Activated CD8-positive, alpha-beta memory T cell treated with anti-CD3 and anti-CD28 coated beads for 36 hours (primary cell): ENCODE measurements around the gene LYRM1. TPM values are rescaled to one million over a fixed set of nuclear protein-coding genes. Genes with fewer than 3 reads are reported as not detected.

Experiments used
- CTCF ChIA-PET: fragments of 350-600 bp; sonication (Branson Sonifier 250); formaldehyde crosslinking; loops from one replicate; lab custom pipeline; 2021; ENCODE audit warnings: antibody characterized with exemption; lab: Charles Lee
- POLR2A ChIA-PET: fragments of 350-600 bp; sonication (Branson Sonifier 250); formaldehyde crosslinking; loops from one replicate; lab custom pipeline; 2021; ENCODE audit warnings: antibody characterized with exemption; lab: Charles Lee
- total RNA-seq, 2 experiments: library from RNA; stranded (reverse); gene quantifications; one replicate each; pipeline ENCODE4 v1.2.3, GENCODE V29; 2021

The LYRM1 gene
- total RNA-seq, 2 experiments from 2014 or later, result 41.3 to 44.5 TPM

DNA sequence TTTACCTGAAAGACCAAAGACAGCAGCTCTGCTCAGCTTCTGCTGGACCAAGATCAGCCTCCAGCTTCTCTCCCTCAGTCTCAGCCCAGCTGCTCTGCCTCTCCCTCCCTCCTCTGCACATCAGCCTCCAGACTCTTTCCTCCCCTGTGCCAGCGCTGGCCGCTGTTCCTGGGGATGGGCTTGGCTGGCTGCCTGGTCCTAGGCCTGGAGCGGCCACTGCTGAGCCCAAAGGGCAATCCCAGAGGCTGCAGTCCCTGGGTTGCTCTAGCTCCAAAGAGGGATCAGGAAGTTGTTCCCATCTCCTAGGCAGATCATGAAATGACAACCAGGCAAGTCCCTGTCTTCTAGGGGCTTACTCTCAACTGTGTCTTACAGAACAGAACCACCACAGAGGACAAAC lies 31.7 kb upstream of the LYRM1 start:
- CTCF ChIA-PET, result no interaction called here

DNA sequence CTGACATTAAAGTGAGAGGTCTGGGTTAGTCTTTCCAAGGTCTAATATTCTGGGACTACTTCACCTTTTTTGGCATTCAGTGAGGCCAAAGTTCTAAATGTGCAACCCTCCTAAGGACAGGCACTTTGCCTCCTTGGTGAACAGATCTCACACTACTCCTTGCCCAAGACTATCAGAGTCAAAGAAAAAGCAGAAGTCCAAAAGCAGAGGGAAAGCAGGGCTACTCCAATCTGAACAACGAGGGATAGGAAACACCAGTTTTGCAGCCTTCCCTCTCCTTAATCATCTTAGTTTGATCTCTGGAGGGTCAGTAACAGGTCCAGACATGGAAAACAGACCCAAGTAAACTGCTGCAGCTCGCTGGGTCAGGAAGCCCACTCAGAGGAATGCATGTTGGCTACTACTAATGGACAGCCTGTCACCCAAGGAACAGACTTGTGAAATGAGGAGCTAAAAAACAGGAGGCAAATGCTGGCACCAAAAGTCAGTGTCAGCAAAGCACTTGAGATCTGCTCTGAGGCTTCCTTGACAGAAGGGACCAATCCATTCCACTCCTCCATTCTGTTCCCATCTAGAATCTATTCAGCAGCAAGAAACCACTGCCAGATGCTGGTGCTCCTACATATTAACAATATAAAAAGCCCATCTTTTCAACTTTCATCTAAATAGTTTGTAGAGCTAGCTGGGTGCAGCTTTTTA lies 30.3 kb upstream of the LYRM1 start:
- CTCF ChIA-PET, result no interaction called here

More for the DNA sequence above, 31.7 kb upstream of the LYRM1 start:
- POLR2A ChIA-PET, result no interaction called here

DNA sequence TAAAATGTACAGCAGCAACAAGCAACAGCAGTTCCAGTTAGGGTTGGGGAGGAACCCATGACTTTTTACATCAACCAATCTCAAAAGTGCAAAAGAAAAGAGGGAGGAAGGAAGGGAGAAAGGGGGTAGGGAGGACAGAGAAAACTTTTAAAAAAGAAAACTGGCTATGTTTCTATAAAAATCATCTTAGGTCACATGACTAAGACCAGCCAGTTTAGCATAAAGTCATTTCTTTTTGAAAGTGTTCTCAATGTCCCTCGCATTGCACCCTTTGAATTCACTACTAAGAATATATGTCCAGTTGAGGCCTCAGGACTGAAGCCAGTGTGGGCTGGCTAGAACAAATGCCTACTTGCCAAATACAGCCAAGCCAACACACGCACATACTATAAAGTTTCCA lies 29.3 kb upstream of the LYRM1 start:
- ChIA-PET POLR2A (interaction anchor here (0.8 kb wide), 1 partner anchor 31 kb away, joined by 3 read pairs; no protein-coding TSS in a partner anchor), CTCF (interaction anchor here (0.6 to 1.1 kb wide), 2 partner anchors 29 to 67 kb away, joined by 3 to 4 read pairs; partner anchors contain the start of genes DCUN1D3 and LYRM1)

More for the DNA sequence above, 30.3 kb upstream of the LYRM1 start:
- POLR2A ChIA-PET, result no interaction called here

DNA sequence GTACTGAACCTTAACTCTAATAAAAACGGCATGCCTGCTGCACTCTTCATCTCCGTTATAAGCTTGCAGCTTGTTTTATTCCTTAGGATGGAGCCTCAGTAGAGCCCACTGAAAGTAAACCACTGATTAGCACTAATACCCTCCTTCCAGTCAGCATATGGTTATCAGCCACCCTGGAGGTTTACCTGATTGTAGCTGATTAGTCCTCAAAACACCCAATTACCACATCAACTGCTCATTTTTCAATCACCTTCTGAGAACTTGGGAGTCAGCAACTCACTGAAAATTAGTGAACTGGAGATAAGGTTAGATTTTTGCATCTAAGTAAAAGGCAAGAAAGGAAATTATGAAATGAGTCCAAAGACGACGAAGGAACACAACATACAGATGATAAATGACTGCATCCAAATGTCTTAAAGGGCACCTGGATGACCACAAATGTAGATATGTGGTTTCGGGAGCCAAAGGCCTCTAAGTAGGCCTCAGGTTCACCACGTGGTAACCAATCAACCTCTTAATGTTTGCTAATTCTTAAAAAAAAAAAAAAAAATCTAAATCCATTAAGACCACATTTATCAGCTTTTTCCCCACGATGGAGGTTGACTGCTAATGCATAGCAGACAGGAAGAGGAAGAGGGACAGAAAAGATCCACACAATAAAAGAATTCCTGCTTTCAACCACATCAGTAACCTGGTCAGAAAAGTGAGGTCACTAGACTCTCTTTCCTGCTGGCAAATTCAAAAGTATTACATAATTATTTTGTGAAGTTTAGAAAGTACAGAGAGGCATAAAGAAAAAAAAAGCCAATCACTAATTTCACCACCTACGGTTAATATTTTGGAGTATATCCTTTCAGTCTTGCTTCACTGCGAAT lies 28.4 kb upstream of the LYRM1 start:
- ChIA-PET POLR2A (interaction anchor here (0.8 kb wide), 1 partner anchor 30 kb away, joined by 3 read pairs; no protein-coding TSS in a partner anchor), CTCF (interaction anchor here (1.1 kb wide), 1 partner anchor 28 kb away, joined by 3 read pairs; the partner anchor contains the start of genes DCUN1D3 and LYRM1)

DNA sequence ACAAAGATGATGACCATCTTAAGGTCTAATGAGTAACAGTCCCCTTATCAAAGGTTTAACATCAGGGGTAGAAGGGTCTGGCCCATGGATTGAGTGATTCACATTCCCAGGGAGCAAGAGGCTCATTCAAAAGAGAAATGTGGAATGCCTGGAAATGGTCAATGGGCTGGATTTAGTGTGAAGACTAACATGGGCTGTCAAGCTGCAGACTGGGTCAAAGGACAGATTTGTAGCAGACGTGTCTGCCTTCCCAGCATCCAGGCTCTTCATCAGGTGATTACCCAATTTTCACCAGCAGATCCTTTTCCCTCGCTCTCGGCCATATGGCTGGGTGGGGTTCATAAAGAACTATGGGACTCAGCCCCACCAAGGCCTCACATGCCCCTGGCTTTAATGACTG lies 27.2 kb upstream of the LYRM1 start:
- CTCF ChIA-PET, result no interaction called here
- POLR2A ChIA-PET, result no interaction called here

DNA sequence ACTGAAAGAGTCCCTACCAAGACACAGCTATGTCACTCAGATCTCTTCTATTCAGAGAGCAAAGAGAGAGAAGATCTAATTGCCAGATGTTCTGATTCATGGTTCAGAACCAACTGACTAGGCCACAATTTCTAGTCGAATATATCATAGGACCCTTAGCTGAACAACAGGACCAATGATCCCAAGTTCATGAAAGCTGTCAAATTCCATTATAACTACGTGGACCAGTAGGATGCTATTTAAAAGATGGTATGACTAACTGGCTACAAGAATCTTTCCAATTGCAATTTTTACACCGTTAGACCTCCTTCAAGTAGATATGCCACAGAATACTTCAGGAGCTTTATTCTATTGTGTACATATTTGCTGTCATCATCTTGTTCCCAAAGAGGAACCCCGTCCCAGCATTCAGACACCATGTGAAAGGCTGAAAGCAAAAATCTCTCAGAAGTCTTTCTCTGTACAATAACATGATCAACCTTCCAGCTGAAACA lies 26.4 kb upstream of the LYRM1 start:
- CTCF ChIA-PET, result interaction anchor here (0.7 to 1.3 kb wide), 5 partner anchors 8 to 30 kb away, joined by 3 to 5 read pairs (median 4); no protein-coding TSS in a partner anchor
- POLR2A ChIA-PET, result no interaction called here

DNA sequence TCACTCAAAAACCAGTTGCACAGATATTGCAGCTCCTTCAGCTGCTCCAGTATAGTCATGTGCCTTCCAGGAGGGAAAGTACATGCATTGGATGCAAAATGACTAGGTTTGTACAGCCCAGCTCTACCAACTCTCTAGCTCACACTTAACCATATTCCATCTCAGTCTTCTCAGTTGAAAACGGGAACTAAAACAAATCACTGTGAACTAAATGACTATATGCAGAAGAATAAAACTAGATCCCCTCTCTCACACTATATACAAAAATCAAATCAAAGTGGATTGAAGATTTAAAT lies 25.3 kb upstream of the LYRM1 start:
- ChIA-PET POLR2A (interaction anchor here (0.7 kb wide), 1 partner anchor 9 kb away, joined by 4 read pairs; no protein-coding TSS in a partner anchor), CTCF (interaction anchor here (1.0 to 1.3 kb wide), 3 partner anchors 9 to 31 kb away, joined by 3 to 5 read pairs (median 4); no protein-coding TSS in a partner anchor)

DNA sequence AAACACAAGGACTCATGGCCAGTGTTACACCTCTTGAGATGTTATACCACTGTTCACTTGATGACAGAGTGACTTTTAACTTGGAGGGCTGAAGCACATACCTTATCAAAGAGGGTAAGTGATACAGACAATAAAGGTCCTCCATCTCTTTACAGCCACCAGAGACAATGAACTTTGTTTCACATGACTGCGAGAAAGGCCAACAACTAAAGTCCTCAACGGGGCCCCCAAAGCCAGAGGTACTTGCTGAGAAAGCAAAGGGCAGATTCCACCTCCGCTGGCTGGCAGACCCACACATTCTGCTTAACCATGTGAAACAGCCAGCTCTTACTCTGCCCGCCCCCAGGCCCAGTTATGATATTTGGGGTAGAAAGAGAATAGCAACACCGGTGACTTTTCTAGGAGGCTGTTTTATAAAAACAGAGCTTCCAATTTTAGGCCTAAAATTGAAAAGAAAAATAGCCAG lies 21.9 kb upstream of the LYRM1 start:
- ChIA-PET CTCF (no interaction called here), POLR2A (interaction anchor here (1.1 to 1.4 kb wide), 2 partner anchors 22 to 32 kb away, joined by 3 read pairs; partner anchors contain the start of gene LYRM1)

DNA sequence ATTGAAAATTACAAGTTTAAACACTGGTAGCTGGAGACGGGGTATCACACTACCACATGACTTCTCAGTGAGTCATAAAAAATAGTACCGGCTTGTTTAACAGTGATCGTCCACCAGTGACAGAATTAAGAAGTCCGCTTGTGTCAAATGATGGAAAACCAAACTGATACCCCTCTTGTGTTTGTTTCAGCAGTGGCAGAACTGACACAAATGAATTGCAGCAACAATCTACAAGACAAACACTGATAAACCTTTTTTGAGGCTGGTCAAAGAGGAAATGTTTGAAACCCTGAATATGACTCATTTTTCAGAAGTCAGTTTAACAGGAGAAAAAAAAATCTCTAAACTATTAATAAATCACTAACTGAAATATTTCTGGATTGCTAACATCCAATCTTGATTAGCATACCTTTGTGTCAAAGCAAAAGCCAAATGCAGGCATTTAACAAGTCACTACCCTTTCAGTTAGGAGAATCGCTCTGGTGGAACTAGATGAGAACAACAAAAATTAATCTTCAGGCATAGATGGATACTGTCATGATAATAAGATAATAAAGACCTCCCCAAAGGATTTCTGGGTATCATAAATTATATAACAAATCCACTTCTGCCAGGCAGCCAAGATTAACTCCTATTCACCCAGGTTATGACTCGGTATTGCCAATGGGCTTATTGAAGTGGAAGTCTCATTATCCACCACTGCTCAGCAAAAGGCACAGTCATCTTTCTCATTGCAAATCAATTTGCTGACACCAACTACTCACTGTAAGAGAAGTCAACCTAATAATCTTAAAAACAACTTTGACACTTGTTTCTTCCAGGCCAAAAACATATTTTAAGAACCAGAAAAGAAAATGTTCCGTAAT lies 21.2 kb upstream of the LYRM1 start:
- ChIA-PET CTCF (no interaction called here), POLR2A (interaction anchor here (1.1 to 1.4 kb wide), 2 partner anchors 21 to 32 kb away, joined by 3 read pairs; partner anchors contain the start of gene LYRM1)

DNA sequence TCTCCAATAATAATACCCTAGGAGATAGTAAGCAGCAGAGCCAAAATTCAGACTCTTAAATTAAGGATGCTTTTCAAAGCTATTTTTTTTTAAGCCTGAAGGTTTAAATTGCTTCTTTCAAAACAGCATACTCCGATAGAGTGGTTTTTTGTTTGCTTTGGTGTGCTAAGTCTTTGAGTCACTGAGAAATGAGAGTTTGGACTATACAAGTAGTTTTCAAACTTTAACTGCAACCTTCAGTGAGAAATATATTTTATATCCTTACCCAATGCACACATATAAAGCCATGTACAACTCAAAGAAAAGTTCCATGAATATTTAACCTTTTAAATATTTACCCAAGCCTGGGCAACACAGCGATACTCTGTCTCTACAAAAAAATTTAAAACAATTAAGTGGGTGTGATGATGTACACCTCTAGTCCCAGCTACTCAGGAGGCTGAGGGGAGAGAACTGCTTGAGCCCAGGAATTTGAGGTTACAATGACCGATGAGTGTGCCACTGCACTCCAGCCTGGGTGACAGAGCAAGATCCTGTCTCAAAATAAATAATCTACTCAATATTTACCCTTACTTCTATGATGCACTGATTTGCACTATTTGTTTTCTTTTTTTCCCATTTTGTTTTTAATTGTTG lies 19.6 kb upstream of the LYRM1 start:
- ChIA-PET POLR2A (interaction anchor here (0.6 kb wide), 1 partner anchor 19 kb away, joined by 6 read pairs; the partner anchor contains the start of genes DCUN1D3 and LYRM1), CTCF (no interaction called here)

DNA sequence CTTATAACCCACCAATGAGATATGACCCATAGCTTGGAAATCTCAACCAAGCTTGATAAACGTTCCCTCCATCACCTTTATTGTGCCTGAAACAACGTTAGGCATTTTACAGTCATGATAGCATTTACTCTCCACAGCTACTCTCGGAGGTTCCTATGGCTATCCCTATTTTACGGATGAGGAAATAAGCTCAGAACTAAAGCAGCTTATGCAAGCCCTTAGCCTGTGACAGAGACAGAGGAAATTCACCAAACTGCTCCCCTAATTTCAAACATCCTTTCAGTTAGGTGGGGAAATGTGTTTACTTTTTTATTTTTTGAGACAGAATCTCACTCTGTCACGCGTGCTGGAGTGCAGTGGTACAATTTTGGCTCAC lies 19.1 kb upstream of the LYRM1 start:
- CTCF ChIA-PET, result no interaction called here
- POLR2A ChIA-PET, result no interaction called here

DNA sequence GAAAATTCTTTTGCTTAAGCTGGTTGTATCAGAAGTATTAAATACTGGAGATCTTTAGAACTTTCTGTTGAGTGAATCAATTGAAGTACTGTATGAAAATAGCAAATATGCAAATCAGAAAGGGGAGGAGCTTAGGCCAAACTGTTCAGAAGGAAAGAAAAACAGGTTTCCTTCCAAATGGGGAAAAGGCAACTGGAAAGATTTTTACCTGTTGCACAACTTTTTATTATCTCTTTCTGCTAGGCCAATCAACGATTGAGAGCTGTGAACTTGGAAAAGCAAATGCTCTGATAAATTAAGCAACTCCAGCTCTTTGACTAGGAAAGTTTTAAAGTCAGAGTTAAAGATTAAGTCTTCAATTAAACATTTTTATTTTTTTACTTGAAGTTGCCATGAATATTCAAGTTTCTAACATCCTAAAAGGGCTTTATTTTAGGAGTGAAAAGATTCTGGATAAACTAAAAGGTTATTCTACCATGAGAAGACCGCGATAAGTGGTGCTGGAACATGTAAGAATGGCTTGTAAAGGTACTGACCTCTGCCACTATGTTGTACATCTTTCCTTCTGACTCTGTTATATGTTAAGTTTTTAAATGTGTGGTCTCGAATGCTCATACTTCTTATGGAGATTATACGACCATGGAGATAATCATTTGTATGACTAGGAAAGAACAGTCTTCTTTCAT lies 16.9 kb upstream of the LYRM1 start:
- ChIA-PET POLR2A (interaction anchor here (0.5 kb wide), 1 partner anchor 55 kb away, joined by 6 read pairs; no protein-coding TSS in a partner anchor), CTCF (no interaction called here)

DNA sequence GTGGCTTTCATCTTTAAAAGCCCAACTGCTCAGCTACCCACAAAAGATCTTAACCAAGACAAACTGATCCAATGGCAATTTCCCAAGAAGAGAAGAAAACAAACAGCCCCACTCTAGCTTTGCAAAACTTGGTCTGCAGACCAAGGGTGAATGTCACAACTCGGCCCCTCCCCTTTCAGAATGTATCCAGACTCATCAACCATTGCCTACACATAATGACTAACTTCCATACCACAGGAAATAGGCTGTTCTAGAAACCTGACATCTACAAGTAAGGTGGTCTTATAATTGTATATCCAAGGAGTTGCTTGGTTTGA lies 16.4 kb upstream of the LYRM1 start:
- POLR2A ChIA-PET, result interaction anchor here (0.5 kb wide), 1 partner anchor 54 kb away, joined by 6 read pairs; no protein-coding TSS in a partner anchor
- CTCF ChIA-PET, result no interaction called here

DNA sequence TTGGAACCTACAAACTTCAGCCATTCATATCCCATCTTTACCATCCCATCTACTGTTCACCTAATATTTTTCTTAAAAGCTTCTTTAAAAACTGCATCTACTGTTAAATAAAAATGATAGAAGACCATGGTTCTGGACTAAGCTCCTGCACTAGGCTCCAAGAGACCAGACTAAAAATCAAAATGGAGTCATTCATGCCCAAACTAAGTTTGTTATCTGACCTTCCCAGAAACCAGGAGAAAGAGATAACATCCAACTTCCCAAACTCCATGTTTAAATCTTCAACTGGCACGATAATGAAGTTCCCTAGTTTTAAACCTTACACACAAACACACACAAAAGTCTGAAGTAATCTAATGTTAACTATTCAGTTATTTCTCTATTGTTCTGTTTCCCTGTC lies 14.3 kb upstream of the LYRM1 start:
- POLR2A ChIA-PET, result no interaction called here
- CTCF ChIA-PET, result no interaction called here

DNA sequence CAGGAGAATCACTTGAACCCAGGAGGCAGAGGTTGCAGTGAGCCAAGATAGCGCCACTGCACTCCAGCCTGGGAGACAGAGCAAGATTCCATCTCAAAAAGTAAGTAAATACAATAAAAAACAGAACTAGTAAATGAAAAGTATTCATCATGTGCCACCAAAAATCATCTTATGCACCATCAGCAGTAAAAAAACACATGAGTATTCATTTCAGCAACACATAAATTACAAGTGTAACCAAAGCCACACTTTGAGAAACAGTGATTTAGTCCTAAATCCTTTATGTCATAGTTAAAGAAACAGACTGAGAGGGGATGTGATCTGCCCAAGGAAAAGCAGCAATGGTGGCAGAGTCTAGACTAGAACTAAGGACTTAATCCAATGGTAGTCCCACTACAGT lies 13.4 kb upstream of the LYRM1 start:
- CTCF ChIA-PET, result interaction anchor here (1.2 kb wide), 1 partner anchor 37 kb away, joined by 3 read pairs; no protein-coding TSS in a partner anchor
- POLR2A ChIA-PET, result no interaction called here

DNA sequence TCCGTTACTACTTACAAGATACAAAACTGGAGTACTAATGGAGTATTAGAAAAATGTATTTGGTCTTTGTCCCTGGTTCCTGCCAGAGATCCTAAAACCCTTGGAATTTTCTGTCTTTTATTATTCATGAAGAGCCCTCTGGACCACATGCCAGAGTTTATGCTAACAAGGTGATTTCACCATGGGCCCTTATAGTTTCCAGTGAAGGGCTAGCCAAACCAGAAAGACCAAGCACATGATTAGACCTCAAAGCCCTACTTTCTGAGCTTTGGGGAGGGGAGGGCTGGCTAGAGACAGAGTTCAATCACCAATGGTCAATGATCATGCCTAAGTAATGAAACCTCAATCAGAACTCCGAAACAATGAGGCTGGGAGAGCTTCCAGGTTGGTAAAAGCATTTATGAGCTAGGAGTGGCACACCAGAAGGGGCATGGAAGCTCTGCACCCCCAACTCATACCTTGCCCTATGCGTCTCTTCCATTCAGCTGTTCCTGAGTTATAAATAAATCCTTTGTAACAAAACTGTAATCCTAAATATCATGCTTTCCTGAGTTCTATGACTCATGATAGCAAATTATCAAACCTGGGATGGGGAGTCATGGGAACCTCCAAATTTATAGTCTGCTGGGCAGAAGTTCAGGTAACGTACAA lies 10.8 kb upstream of the LYRM1 start:
- POLR2A ChIA-PET, result no interaction called here
- CTCF ChIA-PET, result interaction anchor here (0.7 kb wide), 1 partner anchor 33 kb away, joined by 5 read pairs; no protein-coding TSS in a partner anchor

DNA sequence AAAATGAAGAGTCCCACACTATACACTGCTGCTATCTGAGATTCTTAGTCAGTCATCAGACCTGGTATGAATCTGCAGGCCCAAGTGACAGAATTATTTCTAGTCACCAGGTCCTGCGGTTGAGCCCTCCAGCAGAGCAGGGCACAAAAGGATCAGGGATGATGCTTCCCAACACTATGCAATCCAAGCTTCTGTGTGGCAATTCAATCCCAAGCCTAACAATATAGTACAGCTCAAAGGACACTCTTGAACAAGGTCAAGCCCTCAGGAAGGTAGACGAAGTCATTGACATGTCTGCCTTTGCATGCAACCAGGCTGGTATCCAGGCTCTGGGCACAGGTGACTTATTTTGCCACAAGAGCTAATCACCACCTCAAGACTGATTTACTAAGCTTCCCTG lies 6.2 kb upstream of the LYRM1 start:
- POLR2A ChIA-PET, result no interaction called here
- CTCF ChIA-PET, result no interaction called here
